GM21515 (cell line): Measurements from ENCODE around the gene MON2.

ENCODE experiments used
- ATAC-seq: cut with Tn5 transposase; IDR thresholded peaks from one replicate; pipeline ENCODE4 v1.9.1; 2021; ENCODE audit not compliant: unreplicated experiment

MON2 gene

DNA sequence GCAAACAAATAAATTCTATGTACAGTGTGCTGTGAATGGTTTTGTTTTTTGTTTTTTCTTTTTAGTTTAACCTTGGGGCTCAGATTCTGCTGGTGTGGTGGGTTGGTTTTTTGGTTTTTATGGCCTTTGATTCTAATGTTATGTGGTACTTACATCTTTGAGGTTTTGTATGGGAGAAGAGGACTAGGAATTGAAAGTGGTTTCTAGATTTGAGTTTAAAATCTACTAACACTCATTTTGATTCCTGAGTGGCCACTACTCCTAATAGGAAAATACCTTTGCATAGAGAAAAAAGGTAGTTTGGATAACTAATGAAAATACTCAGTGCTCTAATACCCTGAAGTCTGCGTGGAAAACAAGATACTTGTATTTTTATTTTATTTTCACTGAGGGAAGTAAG lies 137.7 kb downstream of the MON2 start:
- no peak for ATAC-seq

- ATAC-seq: no peak
Observed at GRCh38 chr12:62604871-62605270, 138.2 kb downstream of the MON2 start.

DNA sequence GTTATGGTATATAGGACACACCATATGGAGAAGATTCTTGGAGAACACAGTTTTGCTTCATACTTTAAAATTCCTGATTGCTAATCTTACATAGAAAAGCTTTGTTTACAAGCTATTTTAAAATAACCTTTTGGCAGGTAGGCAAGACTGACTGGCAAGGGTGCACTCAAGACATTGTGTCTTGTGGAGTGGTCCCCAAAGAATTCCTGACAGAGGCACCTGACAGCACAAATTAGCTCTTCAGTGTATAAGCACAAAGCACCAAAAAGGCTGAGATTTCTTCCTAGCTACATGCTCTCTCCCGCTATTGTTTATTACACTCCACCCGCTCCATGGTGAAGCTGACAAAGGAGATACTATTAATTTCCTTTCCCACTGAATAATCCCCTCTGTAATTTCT lies 139.4 kb downstream of the MON2 start:
- ATAC-seq: no peak

- no peak for ATAC-seq
Observed at GRCh38 chr12:62606654-62607053, 140.0 kb downstream of the MON2 start.

DNA sequence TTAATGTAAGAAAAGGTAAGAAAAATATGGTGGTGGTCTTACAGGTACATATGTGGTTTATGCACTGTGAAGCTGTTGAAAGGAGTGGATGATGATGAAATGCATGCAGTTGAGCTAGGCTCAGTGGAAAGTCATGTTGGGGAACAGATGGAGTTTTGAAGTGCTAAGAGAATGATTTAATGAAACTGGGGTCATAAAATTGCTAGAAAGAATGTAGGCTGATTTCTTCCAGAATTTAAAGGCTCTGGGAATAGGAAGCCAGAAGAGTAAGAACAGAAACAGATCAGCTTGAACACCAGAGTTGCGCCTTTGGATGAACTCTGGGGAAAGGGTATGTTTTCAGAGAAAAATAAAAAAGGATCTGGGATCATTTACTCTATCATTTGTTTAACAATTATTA lies 146.5 kb downstream of the MON2 start:
- ATAC-seq: no peak

DNA sequence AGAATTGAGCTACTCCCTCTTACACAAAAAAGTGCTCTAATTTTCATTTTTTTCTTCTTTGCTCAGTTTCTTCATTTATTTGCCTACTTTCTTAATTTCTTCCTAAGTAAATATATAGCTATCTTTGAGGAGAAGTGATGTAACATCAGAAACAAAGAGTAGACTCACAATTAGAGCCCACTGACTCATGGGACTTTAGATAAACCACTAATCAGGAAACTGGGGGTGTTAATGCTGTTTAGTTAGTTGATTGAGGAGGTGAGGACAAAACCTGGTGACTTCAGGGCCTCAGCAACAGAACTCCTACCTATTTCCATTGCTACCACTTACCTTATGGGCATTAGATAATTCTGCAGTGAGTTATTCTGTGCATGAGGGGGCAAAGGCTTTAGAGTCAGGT lies 151.7 kb downstream of the MON2 start:
- ATAC-seq: no peak

DNA sequence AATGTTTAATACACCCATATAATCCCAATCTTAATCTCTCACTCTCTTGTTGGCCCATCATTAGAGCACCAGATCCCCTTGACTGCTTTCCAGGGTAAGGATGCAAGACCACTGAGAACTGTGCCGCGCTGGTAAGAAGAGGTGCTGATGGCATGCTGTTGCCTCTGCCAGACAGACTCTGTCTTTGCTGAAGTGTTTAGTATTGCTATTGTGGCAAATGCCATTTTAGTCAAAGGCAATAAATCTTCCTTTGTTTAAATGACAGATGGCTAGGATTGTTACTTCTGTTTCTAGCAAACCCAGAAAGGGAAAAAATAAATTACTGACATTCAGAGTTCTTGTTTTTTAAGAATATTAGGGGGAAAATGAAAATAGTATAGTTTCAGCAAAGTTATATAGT lies 152.3 kb downstream of the MON2 start:
- ATAC-seq: no peak

- no peak for ATAC-seq
Observed at GRCh38 chr12:62621101-62621638, 154.5 kb downstream of the MON2 start.

DNA sequence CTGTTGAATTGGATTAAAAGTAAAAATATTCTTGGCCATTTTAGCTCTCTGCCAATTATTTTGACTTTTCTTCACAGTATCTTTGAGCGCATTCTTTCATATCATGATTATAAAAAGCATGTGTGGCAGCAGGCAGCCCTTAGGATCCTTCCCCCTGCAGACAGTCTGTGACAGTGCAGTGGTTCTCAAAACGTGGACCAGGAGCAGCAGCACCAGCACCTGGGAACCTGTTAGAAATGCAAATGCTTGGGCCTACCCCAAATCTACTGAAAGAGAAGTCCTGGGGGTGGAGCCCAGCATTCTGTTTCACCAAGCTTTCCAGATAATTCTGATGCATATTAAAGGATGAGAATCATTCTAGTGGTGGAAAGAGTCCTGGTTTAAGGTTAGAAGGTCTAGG lies 155.6 kb downstream of the MON2 start:
- no peak for ATAC-seq

GRCh38 chr12:62625228-62625627 lies 158.6 kb downstream of the MON2 start:
- no peak for ATAC-seq

- no peak for ATAC-seq
Observed at GRCh38 chr12:62627181-62627580, 160.6 kb downstream of the MON2 start.

- ATAC-seq: no peak
Observed at GRCh38 chr12:62629413-62629812, 162.8 kb downstream of the MON2 start.

GRCh38 chr12:62629971-62630739 lies 163.5 kb downstream of the MON2 start:
- ATAC-seq: no peak

- no peak for ATAC-seq
Observed at GRCh38 chr12:62631471-62632410, 165.1 kb downstream of the MON2 start.

GRCh38 chr12:62632411-62632918 lies 165.8 kb downstream of the MON2 start:
- ATAC-seq: no peak

- ATAC-seq: no peak
Observed at GRCh38 chr12:62635649-62636048, 169.0 kb downstream of the MON2 start.

DNA sequence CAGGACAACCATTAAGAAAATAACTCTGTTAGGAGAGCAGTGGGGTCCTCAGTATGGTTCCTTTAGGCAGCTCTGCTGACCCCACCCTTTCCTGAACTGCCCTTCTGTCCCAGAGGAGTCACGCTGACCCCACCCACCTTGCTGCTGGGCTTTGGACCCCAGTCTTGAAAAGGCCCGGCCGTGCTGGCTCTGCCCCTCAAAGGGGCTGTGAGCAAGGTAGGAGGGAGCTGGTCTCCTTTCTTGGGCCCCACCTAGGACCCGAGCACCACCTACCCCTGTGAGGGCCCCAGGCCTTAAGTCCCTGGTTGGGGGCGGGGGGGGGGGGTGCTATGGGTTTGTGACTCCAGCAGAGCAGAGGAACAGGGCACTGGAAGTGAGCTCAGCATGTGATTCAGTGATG lies 171.1 kb downstream of the MON2 start:
- ATAC-seq: no peak

DNA sequence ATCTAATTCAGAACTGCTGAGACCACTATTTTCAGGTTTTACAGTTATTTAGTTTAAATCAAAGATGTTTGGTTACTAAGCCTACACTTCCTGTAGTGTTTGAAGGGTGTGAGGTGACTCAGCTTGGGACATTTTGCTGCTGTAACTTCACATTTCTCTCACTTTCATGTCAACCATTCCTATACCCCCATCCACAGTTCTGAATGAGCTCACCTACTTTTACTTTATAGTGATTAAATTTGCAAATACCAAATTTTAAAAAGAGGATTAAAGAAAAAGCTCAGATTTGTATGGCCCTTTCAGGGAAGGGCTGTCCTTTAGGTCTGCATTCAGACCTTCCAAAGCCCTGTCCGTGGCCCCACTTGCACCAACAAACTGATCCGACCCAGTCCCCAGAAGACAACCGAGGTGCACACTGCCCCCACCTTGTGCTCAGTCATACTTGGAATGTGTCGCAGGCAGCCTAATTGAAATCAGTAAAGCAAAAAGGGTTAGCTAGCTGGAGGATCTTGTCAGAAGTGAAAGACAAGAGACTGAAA lies 174.4 kb downstream of the MON2 start:
- peak; percentile 90 for ATAC-seq

- ATAC-seq: no peak
Observed at GRCh38 chr12:62642486-62642885, 175.9 kb downstream of the MON2 start.

GRCh38 chr12:62643486-62643885 lies 176.9 kb downstream of the MON2 start:
- no peak for ATAC-seq

DNA sequence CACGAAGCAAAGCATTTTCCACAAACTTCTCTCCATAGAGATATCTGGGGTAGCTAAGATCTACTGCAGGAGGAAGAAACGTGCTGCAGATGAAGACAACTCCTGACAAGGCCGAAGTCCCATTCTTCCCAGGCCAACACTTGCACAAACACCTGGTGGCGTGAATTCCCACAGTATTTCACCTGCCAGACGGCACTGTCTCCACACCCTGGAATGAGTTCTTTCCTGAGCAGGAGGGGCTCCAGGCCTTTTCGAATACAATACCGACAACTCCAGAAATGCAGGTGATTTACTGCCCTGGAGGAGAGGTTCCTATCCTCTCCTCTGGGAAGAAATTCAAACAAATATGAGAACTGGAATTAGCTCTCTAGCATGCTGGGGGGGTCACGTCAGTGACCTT lies 179.9 kb downstream of the MON2 start:
- no peak for ATAC-seq
